ENCODE results near the gene FAM184B.

Gene FAM184B

GRCh38 chr4:17812125-17812524 is 30.7 kb upstream of the FAM184B start:
- TF ChIP-seq CTCF (IDR thresholded peaks at IDR 0.05; ENCODE audit: borderline replicate concordance, insufficient read depth, low read depth, low read length), result no peak
- peak overlapping the region; percentile 95 for H3K4me3 ChIP-seq (ENCODE audit: low read depth, low read length)

GRCh38 chr4:17811078-17811603 is 29.7 kb upstream of the FAM184B start:
- no peak for TF ChIP-seq CTCF (IDR thresholded peaks at IDR 0.05; ENCODE audit: borderline replicate concordance, insufficient read depth, low read depth, low read length)
- H3K4me3 ChIP-seq (ENCODE audit: low read depth, low read length), result peak overlapping the region; percentile 95

GRCh38 chr4:17810260-17811077 is 29.0 kb upstream of the FAM184B start, which contains the start of the genes DCAF16 and NCAPG:
Gene DCAF16 (minus strand): TSS chr4:17810757. CDS start chr4:17804141, 6,616 bp downstream.
Gene NCAPG (plus strand): TSS chr4:17810979. CDS start chr4:17811078, 99 bp downstream.
- no peak for TF ChIP-seq CTCF (IDR thresholded peaks at IDR 0.05; ENCODE audit: borderline replicate concordance, insufficient read depth, low read depth, low read length)
- peak within 1 kb of the TSS; percentile 95 for H3K4me3 ChIP-seq (ENCODE audit: low read depth, low read length)

- TF ChIP-seq CTCF (IDR thresholded peaks at IDR 0.05; ENCODE audit: borderline replicate concordance, insufficient read depth, low read depth, low read length), result no peak
- peak overlapping the region; percentile 95 for H3K4me3 ChIP-seq (ENCODE audit: low read depth, low read length)
These were observed 28.2 kb upstream of the FAM184B start for GRCh38 chr4:17809667-17810066.

GRCh38 chr4:17807446-17807845 is 26.0 kb upstream of the FAM184B start:
- TF ChIP-seq CTCF (IDR thresholded peaks at IDR 0.05; ENCODE audit: borderline replicate concordance, insufficient read depth, low read depth, low read length), result no peak
- H3K4me3 ChIP-seq (ENCODE audit: low read depth, low read length), result no peak overlapping the region

- TF ChIP-seq CTCF (IDR thresholded peaks at IDR 0.05; ENCODE audit: borderline replicate concordance, insufficient read depth, low read depth, low read length), result no peak
- no peak overlapping the region for H3K4me3 ChIP-seq (ENCODE audit: low read depth, low read length)
These were observed 24.2 kb upstream of the FAM184B start for GRCh38 chr4:17805580-17806155.

Data from GM12875 (cell line).